NT2/D1 (cell line): Measurements from ENCODE around the gene KLC1.

ENCODE experiments used
- SUZ12 ChIP-seq: IDR thresholded peaks from 2 replicates; pipeline ENCODE4 v1.6.1; 2011; ENCODE audit not compliant: insufficient read length, insufficient read depth; ENCODE audit errors: extremely low read depth
- ZNF274 ChIP-seq: IDR thresholded peaks from 2 replicates; pipeline ENCODE4 v1.6.1; 2011; ENCODE audit warnings: mild to moderate bottlenecking, low read depth, low read length

DNA sequence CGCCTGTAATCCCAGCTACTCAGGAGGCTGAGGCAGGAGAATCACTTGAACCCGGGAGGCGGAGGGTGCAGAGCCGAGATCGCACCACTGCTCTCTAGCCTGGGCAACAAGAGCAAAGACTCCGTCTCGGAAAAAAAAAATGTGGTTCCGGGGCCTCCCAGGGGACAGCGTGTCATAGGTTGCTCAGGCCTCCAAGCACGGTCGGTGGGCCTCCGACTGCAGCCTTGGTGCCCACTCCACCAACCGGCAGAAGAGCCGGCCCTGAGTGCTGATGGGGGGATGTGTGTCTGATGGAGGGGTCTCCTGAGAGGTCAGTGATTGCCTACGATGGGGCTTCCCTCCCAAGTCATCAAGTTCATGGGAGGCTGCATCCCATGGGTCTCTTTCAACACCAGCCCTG is 102.5 kb downstream of the KLC1 start:
- TF ChIP-seq ZNF274 (no peak), SUZ12 (no peak)
